C4-2B (cell line): ENCODE results near the gene PTDSS2.

Experiments
- CTCF ChIP-seq: fragments of 450-650 bp; conservative IDR thresholded peaks from 2 replicates; pipeline ENCODE4 v1.5.1; 2017; ENCODE audit warnings: mild to moderate bottlenecking
- ZFX ChIP-seq: fragments of 450-650 bp; IDR thresholded peaks from 2 replicates; pipeline ENCODE4 v1.6.1; 2017

- TF ChIP-seq CTCF (no peak), ZFX (no peak)
Measured at GRCh38 chr11:404551-405264, 45.4 kb upstream of the PTDSS2 start.
